Activated naive CD4-positive, alpha-beta T cell treated with anti-CD3 and anti-CD28 coated beads, Interleukin-2, amount 10 ng/mL, durations not matched to agents 7 days and 5 days (primary cell): ENCODE measurements around the gene MADD.

ENCODE experiments used
- CTCF ChIA-PET: fragments of 350-600 bp; sonication (Branson Sonifier 250); formaldehyde crosslinking; loops from one replicate; lab custom pipeline; 2021; ENCODE audit warnings: antibody characterized with exemption; lab: Charles Lee
- DNase-seq: peaks from one replicate; pipeline ENCODE4 v3.0.0-alpha.2; 2020
- H3K27ac Mint-ChIP-seq: one replicate; pipeline ENCODE4 v1.8.0; 2021; ENCODE audit warnings: mild to moderate bottlenecking, moderate library complexity, mixed read lengths
- H3K27me3 Mint-ChIP-seq: one replicate; pipeline ENCODE4 v1.8.0; 2021; ENCODE audit warnings: mild to moderate bottlenecking, mixed read lengths
- H3K36me3 Mint-ChIP-seq: one replicate; pipeline ENCODE4 v1.8.0; 2021; ENCODE audit warnings: mixed read lengths
- H3K4me1 Mint-ChIP-seq: one replicate; pipeline ENCODE4 v1.8.0; 2021; ENCODE audit warnings: mixed read lengths
- H3K4me3 Mint-ChIP-seq: one replicate; pipeline ENCODE4 v1.8.0; 2021; ENCODE audit warnings: mild to moderate bottlenecking, moderate library complexity, mixed read lengths
- H3K9me3 Mint-ChIP-seq: one replicate; pipeline ENCODE4 v1.8.0; 2021; ENCODE audit warnings: mixed read lengths

The MADD gene

DNA sequence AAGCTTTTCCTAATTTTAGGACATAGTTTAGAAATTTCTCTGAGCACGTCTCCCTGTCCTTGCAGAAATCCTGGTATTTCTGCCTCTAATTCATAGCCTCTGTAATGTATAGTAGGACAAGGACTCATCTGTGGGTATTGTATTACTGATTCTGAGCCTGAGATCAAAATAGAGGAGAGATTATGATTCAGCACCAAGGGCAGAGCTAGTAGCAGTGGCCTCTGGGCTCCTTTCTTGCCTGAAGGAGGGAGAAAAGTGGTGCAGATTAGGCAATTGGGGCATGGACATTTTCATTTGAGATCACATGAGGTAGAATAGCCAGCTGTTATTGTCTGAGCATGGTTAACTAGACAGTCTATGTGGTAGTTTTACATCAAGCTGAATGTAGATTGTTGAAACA, 2.8 kb downstream of the MADD start:
- H3K27ac Mint-ChIP-seq: no peak overlapping the region
- H3K4me3 Mint-ChIP-seq: no peak overlapping the region
- peaks cover 40% of the 10 kb centered on the region for H3K36me3 Mint-ChIP-seq
- H3K27me3 Mint-ChIP-seq: no peaks in the 10 kb centered on the region
- no peaks in the 10 kb centered on the region for H3K9me3 Mint-ChIP-seq
- peaks cover 40% of the 10 kb centered on the region for H3K4me1 Mint-ChIP-seq
- CTCF ChIA-PET: interaction anchor here (0.9 to 1.9 kb wide), 4 partner anchors 13 to 139 kb away, joined by 3 to 10 read pairs (median 3); no protein-coding TSS in a partner anchor
- no peak for DNase-seq

DNA sequence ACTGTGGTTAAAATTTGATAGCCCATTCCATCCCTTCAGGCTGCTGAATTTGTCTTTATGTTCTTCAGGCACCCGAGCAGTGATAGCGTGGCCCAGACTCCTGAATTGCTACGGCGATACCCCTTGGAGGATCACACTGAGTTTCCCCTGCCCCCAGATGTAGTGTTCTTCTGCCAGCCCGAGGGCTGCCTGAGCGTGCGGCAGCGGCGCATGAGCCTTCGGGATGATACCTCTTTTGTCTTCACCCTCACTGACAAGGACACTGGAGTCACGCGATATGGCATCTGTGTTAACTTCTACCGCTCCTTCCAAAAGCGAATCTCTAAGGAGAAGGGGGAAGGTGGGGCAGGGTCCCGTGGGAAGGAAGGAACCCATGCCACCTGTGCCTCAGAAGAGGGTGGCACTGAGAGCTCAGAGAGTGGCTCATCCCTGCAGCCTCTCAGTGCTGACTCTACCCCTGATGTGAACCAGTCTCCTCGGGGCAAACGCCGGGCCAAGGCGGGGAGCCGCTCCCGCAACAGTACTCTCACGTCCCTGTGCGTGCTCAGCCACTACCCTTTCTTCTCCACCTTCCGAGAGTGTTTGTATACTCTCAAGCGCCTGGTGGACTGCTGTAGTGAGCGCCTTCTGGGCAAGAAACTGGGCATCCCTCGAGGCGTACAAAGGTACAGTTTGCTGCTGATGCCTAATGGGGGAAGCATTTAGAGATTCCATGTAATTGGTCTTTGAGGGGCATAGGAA, 4.7 kb downstream of the MADD start:
- H3K27me3 Mint-ChIP-seq: no peaks in the 10 kb centered on the region
- CTCF ChIA-PET: interaction anchor here (1.7 kb wide), 1 partner anchor 26 kb away, joined by 3 read pairs; the partner anchor contains the start of gene ACP2
- DNase-seq: no peak
- no peak overlapping the region for H3K4me3 Mint-ChIP-seq
- H3K4me1 Mint-ChIP-seq: peaks cover 24% of the 10 kb centered on the region
- no peaks in the 10 kb centered on the region for H3K9me3 Mint-ChIP-seq
- H3K27ac Mint-ChIP-seq: no peak overlapping the region
- peaks cover 53% of the 10 kb centered on the region for H3K36me3 Mint-ChIP-seq

DNA sequence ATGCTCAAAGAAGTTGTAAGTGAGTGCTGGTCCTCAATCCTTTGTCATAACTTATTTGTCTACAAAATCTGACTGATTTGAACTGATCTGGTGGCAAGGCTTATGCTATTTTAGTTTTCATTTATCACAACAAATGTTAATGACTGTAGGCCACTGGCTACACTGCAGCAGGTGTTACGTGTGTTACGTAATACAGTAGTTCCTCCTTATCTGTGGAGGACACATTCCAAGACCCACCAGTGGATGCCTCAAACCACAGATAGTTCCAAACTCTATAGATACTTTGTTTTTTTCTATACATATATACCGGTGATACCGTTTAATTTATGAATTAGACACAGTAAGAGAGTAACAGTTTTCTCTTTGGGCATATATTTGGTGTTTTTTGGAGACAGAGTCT, 7.0 kb downstream of the MADD start:
- Mint-ChIP-seq H3K9me3 (no peaks in the 10 kb centered on the region), H3K27me3 (no peaks in the 10 kb centered on the region), H3K27ac (no peak overlapping the region), H3K36me3 (peaks cover 62% of the 10 kb centered on the region), H3K4me3 (no peak overlapping the region), H3K4me1 (peaks cover 12% of the 10 kb centered on the region)
- DNase-seq: no peak
- CTCF ChIA-PET: no interaction called here

DNA sequence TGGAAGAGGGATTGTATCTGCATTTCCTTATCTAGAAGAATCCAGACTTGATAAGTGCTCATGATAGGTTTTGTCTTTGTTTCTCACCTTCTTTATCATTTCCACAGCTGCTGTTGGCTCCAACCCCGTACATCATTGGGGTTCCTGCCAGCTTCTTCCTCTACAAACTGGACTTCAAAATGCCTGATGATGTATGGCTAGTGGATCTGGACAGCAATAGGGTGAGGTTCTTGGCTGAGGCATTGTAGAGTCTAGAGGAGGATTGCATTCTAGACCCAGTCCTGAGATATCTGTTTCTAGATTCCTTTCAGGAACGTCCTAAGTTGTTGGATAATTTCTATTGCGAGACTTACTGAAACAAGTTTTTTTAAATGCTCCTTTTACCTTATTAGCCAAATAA, 8.1 kb downstream of the MADD start:
- no peaks in the 10 kb centered on the region for H3K9me3 Mint-ChIP-seq
- no peak overlapping the region for H3K27ac Mint-ChIP-seq
- CTCF ChIA-PET: no interaction called here
- no peaks in the 10 kb centered on the region for H3K27me3 Mint-ChIP-seq
- peaks cover under 1% of the 10 kb centered on the region for H3K4me1 Mint-ChIP-seq
- no peak overlapping the region for H3K4me3 Mint-ChIP-seq
- peaks cover 66% of the 10 kb centered on the region for H3K36me3 Mint-ChIP-seq
- no peak for DNase-seq

DNA sequence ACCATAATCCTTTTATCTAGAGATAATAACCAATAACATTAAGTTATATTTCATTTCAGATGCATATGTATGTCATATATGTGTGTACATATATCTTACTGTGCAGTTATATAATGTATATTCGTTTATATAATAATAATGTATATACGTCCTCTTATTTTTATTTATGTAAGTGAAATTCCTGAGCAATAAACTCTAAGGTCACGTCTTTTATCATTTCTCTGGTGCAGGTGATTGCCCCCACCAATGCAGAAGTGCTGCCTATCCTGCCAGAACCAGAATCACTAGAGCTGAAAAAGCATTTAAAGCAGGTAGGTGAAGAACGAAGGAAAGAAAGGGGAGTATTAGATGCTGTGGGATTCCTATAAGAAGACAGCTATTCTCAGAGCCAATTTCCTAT, 8.8 kb downstream of the MADD start:
- H3K27me3 Mint-ChIP-seq: no peaks in the 10 kb centered on the region
- H3K4me1 Mint-ChIP-seq: no peaks in the 10 kb centered on the region
- no peak overlapping the region for H3K27ac Mint-ChIP-seq
- H3K4me3 Mint-ChIP-seq: no peak overlapping the region
- CTCF ChIA-PET: interaction anchor here (0.6 kb wide), 1 partner anchor 45 kb away, joined by 3 read pairs; no protein-coding TSS in a partner anchor
- H3K9me3 Mint-ChIP-seq: no peaks in the 10 kb centered on the region
- no peak for DNase-seq
- H3K36me3 Mint-ChIP-seq: peaks cover 67% of the 10 kb centered on the region

DNA sequence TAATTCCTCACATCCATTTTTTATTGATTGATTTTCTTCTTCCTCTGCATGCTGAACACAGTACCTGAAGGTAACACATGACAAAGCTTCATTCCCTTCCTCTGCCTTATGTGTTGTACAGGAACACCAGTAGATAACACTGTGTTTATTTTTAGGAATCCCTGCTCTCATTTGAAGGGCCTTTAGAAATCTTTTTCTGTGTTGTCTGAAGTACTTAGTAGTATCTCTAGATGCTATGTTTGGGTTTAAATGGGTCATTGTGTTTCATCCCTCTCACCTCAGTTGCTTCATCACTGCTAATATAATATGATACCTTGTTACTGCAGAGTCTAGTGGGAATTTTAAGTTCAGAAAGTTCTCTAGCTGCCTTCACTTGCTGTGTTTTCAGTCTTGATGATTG, 10.2 kb downstream of the MADD start:
- Mint-ChIP-seq H3K27me3 (no peaks in the 10 kb centered on the region), H3K4me1 (no peaks in the 10 kb centered on the region), H3K36me3 (peaks cover 69% of the 10 kb centered on the region), H3K9me3 (no peaks in the 10 kb centered on the region), H3K4me3 (no peak overlapping the region), H3K27ac (no peak overlapping the region)
- CTCF ChIA-PET: interaction anchor here (1.0 kb wide), 2 partner anchors 9 to 20 kb away, joined by 3 to 5 read pairs; no protein-coding TSS in a partner anchor
- DNase-seq: no peak

DNA sequence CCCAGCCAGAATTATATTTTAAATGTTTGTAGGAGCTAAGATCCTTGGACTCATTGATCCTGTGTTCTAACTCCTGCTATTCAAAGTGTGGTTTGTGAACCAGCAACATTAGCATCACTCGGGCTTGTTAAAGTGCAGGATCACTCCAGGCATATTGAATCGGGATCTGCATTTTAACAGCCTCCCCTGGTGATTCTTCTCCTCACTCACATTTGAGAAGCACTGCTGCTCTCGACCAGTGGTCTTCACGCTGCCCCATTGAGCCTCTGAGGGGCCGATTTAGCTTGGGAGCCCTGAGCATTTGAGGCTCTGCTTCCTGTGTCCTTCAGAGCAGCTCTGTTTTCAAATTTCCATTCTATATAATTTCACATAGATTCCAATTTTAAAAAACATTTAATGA, 10.9 kb downstream of the MADD start:
- no peak overlapping the region for H3K4me3 Mint-ChIP-seq
- CTCF ChIA-PET: interaction anchor here (1.0 kb wide), 2 partner anchors 10 to 21 kb away, joined by 3 to 5 read pairs; no protein-coding TSS in a partner anchor
- DNase-seq: no peak
- H3K9me3 Mint-ChIP-seq: no peaks in the 10 kb centered on the region
- H3K27ac Mint-ChIP-seq: no peak overlapping the region
- H3K36me3 Mint-ChIP-seq: peaks cover 71% of the 10 kb centered on the region
- H3K4me1 Mint-ChIP-seq: no peaks in the 10 kb centered on the region
- H3K27me3 Mint-ChIP-seq: no peaks in the 10 kb centered on the region

DNA sequence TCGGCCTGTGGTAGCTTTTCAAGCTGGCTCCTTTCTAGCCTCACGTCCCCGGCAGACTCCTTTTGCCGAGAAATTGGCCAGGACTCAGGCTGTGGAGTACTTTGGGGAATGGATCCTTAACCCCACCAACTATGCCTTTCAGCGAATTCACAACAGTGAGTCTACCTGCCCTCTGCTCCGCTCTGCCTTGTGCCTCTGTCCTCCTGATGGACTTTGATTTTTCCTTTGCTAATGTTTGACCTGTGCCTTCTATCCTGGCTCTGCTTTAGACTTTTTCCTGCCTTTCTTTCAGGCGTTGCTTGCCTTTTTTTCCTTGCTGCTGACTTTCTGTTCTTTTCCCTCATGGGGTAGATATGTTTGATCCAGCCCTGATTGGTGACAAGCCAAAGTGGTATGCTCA, 12.5 kb downstream of the MADD start:
- Mint-ChIP-seq H3K27me3 (no peaks in the 10 kb centered on the region), H3K27ac (no peak overlapping the region), H3K9me3 (no peaks in the 10 kb centered on the region), H3K4me3 (no peak overlapping the region), H3K36me3 (peaks cover 67% of the 10 kb centered on the region), H3K4me1 (no peaks in the 10 kb centered on the region)
- CTCF ChIA-PET: no interaction called here
- DNase-seq: no peak

DNA sequence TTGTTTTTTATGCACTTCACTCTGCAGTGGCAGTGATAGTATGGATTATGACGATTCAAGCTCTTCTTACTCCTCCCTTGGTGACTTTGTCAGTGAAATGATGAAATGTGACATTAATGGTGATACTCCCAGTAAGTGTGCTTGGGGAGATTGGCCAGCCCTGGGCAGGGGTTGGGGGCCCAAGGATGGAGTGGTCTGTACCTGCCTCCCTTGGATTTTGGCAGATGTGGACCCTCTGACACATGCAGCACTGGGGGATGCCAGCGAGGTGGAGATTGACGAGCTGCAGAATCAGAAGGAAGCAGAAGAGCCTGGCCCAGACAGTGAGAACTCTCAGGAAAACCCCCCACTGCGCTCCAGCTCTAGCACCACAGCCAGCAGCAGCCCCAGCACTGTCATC, 14.2 kb downstream of the MADD start:
- no peak overlapping the region for H3K4me3 Mint-ChIP-seq
- DNase-seq: no peak
- CTCF ChIA-PET: no interaction called here

DNA sequence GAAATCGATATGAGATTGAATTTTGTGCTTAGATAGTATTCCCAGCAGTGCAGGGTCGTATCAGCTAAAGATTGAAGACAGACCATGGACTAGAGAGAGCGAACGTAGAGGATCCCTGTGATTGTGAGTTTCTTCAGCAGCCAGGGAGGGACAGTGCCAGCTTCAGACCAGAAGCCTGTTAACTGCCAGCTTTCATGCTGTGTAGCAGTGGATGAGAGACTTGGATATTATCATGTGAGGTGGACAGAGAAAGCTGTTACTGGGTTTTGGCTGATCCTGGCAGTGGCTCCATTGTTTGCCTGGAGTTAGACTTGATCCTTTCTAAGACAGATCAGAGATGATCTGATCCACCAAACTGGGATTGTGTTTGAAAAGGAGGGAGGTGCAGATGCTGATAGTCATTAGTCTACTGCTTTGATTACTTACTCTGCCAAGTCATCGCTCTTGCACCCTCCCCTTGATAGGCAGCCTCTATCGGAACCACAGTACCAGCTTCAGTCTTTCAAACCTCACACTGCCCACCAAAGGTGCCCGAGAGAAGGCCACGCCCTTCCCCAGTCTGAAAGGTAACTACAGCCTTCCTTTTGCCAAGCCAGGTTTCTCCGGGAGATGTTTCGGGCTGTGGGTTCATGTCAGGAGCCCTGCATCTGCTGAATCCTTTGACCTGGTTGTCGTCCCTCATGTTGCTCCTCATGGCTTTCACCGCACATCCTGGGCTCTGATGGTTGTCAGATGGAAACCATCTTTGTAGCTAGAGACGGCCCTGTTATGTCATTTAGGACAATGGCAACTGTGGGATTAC, 16.2 kb downstream of the MADD start:
- H3K36me3 Mint-ChIP-seq: peaks cover 74% of the 10 kb centered on the region
- no peaks in the 10 kb centered on the region for H3K4me1 Mint-ChIP-seq
- H3K9me3 Mint-ChIP-seq: no peaks in the 10 kb centered on the region
- no peaks in the 10 kb centered on the region for H3K27me3 Mint-ChIP-seq
- no peak overlapping the region for H3K4me3 Mint-ChIP-seq
- H3K27ac Mint-ChIP-seq: no peak overlapping the region
- CTCF ChIA-PET: no interaction called here
- no peak for DNase-seq

More for the DNA sequence above, 14.2 kb downstream of the MADD start:
- Mint-ChIP-seq H3K4me1 (no peaks in the 10 kb centered on the region), H3K9me3 (no peaks in the 10 kb centered on the region), H3K27ac (no peak overlapping the region), H3K36me3 (peaks cover 66% of the 10 kb centered on the region), H3K27me3 (no peaks in the 10 kb centered on the region)

DNA sequence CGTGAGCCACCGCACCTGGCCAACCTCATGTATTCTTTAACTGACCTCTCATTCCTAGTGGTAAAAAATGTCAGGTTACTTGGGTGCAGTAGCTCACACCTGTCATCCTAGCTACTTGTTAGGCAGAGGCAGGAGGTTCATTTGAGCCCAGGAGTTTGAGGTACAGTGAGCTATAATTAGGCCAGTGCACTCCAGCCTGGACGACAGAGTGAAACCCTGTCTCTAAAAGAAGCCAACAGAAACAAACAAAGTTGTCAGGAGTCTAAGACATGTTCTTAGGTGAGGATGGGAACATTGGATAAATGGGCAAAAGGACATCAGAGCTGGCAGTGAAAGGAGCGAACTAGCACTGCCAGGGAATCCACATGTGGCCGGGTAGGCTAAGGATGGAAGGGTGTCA, 18.1 kb downstream of the MADD start:
- Mint-ChIP-seq H3K36me3 (peaks cover 84% of the 10 kb centered on the region), H3K4me3 (no peak overlapping the region), H3K4me1 (no peaks in the 10 kb centered on the region), H3K27ac (no peak overlapping the region), H3K9me3 (no peaks in the 10 kb centered on the region), H3K27me3 (no peaks in the 10 kb centered on the region)
- CTCF ChIA-PET: interaction anchor here (1.2 kb wide), 1 partner anchor 29 kb away, joined by 4 read pairs; no protein-coding TSS in a partner anchor
- DNase-seq: no peak

DNA sequence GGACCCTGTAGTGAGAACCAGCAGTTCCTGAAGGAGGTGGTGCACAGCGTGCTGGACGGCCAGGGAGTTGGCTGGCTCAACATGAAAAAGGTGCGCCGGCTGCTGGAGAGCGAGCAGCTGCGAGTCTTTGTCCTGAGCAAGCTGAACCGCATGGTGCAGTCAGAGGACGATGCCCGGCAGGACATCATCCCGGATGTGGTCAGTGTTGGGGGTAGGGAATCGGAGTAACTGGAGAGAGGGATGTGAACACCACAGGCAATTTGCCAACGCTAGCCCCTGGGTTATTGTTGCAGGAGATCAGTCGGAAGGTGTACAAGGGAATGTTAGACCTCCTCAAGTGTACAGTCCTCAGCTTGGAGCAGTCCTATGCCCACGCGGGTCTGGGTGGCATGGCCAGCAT, 19.9 kb downstream of the MADD start:
- CTCF ChIA-PET: no interaction called here
- H3K27ac Mint-ChIP-seq: no peak overlapping the region

DNA sequence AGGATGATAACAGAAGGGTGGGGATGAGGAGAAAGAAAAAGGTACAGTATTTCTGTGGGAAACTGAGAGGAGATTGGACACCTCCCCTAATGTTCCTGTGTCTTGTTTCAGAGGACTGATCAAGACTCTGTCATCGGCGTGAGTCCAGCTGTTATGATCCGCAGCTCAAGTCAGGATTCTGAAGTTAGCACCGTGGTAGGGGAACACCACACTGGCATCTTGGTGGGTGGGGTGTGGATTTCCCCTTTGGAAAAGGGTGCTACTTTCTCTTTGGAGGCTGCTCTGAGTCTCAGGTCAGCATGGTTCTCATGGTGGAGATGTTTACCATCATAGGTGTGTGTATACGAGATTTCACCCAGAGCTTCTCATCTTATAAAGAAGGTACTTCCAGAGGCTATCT, 25.5 kb downstream of the MADD start:
- CTCF ChIA-PET: no interaction called here
- no peaks in the 10 kb centered on the region for H3K4me1 Mint-ChIP-seq

More for the DNA sequence above, 19.9 kb downstream of the MADD start:
- no peaks in the 10 kb centered on the region for H3K4me1 Mint-ChIP-seq
- peaks cover 79% of the 10 kb centered on the region for H3K36me3 Mint-ChIP-seq
- DNase-seq: no peak
- no peaks in the 10 kb centered on the region for H3K9me3 Mint-ChIP-seq
- H3K4me3 Mint-ChIP-seq: no peak overlapping the region
- H3K27me3 Mint-ChIP-seq: no peaks in the 10 kb centered on the region

DNA sequence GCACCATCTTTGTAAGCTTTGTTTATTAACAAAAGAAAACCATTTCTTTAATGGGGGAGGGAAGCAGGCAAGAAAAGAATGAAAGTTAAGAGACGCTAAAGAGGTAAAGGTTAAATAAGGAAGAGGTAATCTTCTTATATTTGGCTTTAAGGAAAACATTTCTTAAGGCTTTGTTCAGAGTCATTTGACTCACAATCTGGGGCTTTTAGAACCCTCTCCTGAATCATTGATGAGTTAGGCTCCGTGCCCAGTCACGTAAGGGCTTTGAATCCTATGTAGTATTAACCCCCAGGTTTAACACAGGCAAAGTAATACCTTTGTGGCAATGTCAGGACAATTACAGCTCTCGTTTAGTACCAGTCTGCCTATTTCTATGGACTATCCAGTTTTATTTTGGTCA, 26.1 kb downstream of the MADD start:
- Mint-ChIP-seq H3K36me3 (peaks cover 77% of the 10 kb centered on the region), H3K27ac (no peak overlapping the region), H3K4me3 (no peak overlapping the region), H3K4me1 (no peaks in the 10 kb centered on the region), H3K9me3 (no peaks in the 10 kb centered on the region), H3K27me3 (no peaks in the 10 kb centered on the region)
- DNase-seq: no peak
- CTCF ChIA-PET: no interaction called here

More for the DNA sequence above, 25.5 kb downstream of the MADD start:
- Mint-ChIP-seq H3K9me3 (no peaks in the 10 kb centered on the region), H3K36me3 (peaks cover 78% of the 10 kb centered on the region), H3K4me3 (no peak overlapping the region), H3K27me3 (no peaks in the 10 kb centered on the region), H3K27ac (no peak overlapping the region)
- DNase-seq: no peak
